Ishikawa (cell line): ENCODE data around the gene RARS1.

Experiments used
- CEBPB ChIP-seq: IDR thresholded peaks from 2 replicates; pipeline ENCODE4 v1.6.1; 2012
- CREB1 ChIP-seq: IDR thresholded peaks from 2 replicates; pipeline ENCODE4 v1.6.1; 2012; ENCODE audit warnings: low read depth
- EGR1 ChIP-seq: IDR thresholded peaks from 2 replicates; pipeline ENCODE4 v1.6.1; 2012
- EP300 ChIP-seq: IDR thresholded peaks from 2 replicates; pipeline ENCODE4 v1.6.1; 2012; ENCODE audit warnings: borderline replicate concordance
- FOXM1 ChIP-seq: IDR thresholded peaks from 2 replicates; pipeline ENCODE4 v1.6.1; 2012; ENCODE audit warnings: low read depth, borderline replicate concordance
- NFIC ChIP-seq: IDR thresholded peaks from 2 replicates; pipeline ENCODE4 v1.6.1; 2012
- RAD21 ChIP-seq: IDR thresholded peaks from 2 replicates; pipeline ENCODE4 v1.6.1; 2012; ENCODE audit warnings: low read depth
- TAF1 ChIP-seq: IDR thresholded peaks from 2 replicates; pipeline ENCODE4 v1.6.1; 2012; ENCODE audit warnings: low read depth, mild to moderate bottlenecking
- TCF12 ChIP-seq: IDR thresholded peaks from 2 replicates; pipeline ENCODE4 v1.6.1; 2012; ENCODE audit warnings: low read depth
- TEAD4 ChIP-seq: IDR thresholded peaks from 2 replicates; pipeline ENCODE4 v1.6.1; 2012
- YY1 ChIP-seq: IDR thresholded peaks from 2 replicates; pipeline ENCODE4 v1.6.1; 2012; ENCODE audit warnings: low read depth
- ZBTB7A ChIP-seq: IDR thresholded peaks from 2 replicates; pipeline ENCODE4 v1.6.1; 2012; ENCODE audit warnings: low read depth
- TF ChIP-seq, protein P1 (sequence below): IDR thresholded peaks from 2 replicates; pipeline ENCODE4 v1.6.1; 2012; ENCODE audit warnings: low read depth, mild to moderate bottlenecking
- TF ChIP-seq, protein P2 (sequence below): IDR thresholded peaks from 2 replicates; pipeline ENCODE4 v1.6.1; 2012
- TF ChIP-seq, protein P3 (sequence below): IDR thresholded peaks from 2 replicates; pipeline ENCODE4 v1.6.1; 2012

RARS1 gene

DNA sequence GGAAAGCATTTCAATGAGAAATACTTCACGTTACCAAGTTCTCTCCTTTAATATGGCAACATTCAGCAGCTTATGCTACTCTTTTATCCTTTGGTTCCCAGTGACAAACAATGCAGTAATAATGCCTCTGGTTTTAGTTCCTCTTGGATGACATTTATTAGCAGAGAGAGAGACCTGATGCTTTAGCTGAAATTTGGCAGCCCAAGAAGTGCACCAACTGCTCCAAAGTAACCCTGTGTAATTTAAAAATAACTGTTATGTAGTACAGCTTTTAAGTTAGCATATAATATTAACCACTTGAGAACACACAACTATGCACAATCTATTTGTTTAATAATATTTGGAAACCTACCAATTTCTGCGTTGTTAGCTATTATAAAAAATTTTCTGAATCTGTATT, 71.1 kb downstream of the RARS1 start:
- TF ChIP-seq RAD21 (no peak), TAF1 (no peak), ZBTB7A (no peak), YY1 (no peak), CREB1 (no peak), TCF12 (no peak), EP300 (no peak), CEBPB (no peak)
- TF ChIP-seq, protein P1, sequence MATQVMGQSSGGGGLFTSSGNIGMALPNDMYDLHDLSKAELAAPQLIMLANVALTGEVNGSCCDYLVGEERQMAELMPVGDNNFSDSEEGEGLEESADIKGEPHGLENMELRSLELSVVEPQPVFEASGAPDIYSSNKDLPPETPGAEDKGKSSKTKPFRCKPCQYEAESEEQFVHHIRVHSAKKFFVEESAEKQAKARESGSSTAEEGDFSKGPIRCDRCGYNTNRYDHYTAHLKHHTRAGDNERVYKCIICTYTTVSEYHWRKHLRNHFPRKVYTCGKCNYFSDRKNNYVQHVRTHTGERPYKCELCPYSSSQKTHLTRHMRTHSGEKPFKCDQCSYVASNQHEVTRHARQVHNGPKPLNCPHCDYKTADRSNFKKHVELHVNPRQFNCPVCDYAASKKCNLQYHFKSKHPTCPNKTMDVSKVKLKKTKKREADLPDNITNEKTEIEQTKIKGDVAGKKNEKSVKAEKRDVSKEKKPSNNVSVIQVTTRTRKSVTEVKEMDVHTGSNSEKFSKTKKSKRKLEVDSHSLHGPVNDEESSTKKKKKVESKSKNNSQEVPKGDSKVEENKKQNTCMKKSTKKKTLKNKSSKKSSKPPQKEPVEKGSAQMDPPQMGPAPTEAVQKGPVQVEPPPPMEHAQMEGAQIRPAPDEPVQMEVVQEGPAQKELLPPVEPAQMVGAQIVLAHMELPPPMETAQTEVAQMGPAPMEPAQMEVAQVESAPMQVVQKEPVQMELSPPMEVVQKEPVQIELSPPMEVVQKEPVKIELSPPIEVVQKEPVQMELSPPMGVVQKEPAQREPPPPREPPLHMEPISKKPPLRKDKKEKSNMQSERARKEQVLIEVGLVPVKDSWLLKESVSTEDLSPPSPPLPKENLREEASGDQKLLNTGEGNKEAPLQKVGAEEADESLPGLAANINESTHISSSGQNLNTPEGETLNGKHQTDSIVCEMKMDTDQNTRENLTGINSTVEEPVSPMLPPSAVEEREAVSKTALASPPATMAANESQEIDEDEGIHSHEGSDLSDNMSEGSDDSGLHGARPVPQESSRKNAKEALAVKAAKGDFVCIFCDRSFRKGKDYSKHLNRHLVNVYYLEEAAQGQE, result no peak

DNA sequence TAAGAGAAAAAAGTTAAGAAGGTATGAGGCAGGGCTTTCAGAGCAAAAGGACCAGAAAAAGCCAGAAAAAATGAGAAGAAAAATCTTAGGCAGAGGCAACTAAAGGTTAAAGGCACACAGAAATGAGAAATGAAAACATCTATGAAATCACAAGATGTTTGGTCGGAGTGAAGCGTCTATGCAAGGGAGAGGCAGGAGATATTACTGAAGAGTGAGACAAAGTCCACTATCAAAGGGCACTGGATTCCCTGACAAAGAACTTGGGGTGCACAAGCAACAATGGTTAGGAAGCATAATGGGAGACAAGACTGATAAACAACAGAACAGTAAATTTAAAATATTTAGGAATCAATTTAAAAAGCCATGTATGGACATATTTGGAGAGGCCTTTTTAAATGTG, 76.0 kb downstream of the RARS1 start:
- no peak for TF ChIP-seq CEBPB
- TF ChIP-seq ZBTB7A, result no peak
- no peak for TF ChIP-seq CREB1
- no peak for TF ChIP-seq TCF12
- TF ChIP-seq, protein P1, result no peak
- TF ChIP-seq EGR1, result no peak
- TF ChIP-seq RAD21, result no peak
- TF ChIP-seq, protein P2, sequence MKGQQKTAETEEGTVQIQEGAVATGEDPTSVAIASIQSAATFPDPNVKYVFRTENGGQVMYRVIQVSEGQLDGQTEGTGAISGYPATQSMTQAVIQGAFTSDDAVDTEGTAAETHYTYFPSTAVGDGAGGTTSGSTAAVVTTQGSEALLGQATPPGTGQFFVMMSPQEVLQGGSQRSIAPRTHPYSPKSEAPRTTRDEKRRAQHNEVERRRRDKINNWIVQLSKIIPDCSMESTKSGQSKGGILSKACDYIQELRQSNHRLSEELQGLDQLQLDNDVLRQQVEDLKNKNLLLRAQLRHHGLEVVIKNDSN, result no peak
- TF ChIP-seq NFIC, result no peak
- no peak for TF ChIP-seq TAF1
- no peak for TF ChIP-seq FOXM1
- no peak for TF ChIP-seq YY1
- no peak for TF ChIP-seq TEAD4

DNA sequence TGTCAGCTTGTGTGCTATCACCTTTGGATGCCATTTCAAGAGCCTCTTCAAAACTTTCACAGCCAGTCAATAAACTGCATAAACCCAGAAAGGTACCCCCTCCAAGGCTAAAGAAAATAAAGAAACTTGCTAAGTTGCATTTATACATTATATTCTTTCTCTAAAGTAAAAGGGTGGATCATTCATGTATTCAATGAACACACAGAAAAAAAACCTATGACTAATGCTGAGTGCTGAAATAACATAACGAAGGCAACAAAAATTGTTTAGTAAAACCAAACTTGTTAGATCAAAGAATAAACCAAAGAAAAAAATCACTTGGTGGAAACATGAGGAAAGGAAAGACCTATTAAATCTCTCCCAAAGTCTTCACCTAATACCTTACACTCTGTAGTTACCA, 77.7 kb downstream of the RARS1 start:
- TF ChIP-seq, protein P3, sequence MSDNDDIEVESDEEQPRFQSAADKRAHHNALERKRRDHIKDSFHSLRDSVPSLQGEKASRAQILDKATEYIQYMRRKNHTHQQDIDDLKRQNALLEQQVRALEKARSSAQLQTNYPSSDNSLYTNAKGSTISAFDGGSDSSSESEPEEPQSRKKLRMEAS, result no peak
- TF ChIP-seq TEAD4, result no peak
- TF ChIP-seq EP300, result no peak
- TF ChIP-seq, protein P1, result no peak
- TF ChIP-seq FOXM1, result no peak
- TF ChIP-seq CREB1, result no peak
- no peak for TF ChIP-seq YY1
- TF ChIP-seq NFIC, result no peak
- no peak for TF ChIP-seq TCF12
- TF ChIP-seq RAD21, result no peak

DNA sequence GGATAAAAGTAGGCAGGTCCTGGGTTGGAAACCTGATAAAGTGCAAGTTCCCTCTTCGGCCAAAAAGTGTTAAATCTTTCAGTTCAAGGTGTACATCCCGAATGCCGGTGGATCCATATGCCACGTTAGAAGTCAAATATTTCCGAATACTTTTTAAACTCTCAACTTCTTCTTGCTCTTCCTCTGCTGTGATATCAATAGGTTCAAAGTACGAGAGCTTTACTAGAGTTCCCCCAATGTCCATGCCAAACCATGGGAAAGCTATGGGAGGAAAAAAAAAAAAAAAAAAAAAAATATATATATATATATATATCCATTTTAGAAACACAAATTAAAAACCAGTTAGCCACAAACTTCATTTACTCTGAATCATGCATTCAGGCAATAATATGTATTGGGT, 82.5 kb downstream of the RARS1 start:
- TF ChIP-seq, protein P2, result no peak
- TF ChIP-seq TAF1 (no peak), EGR1 (no peak), TEAD4 (no peak), YY1 (no peak), CREB1 (no peak), ZBTB7A (no peak), RAD21 (no peak), EP300 (no peak), CEBPB (no peak), NFIC (no peak), TCF12 (no peak), FOXM1 (no peak)
- TF ChIP-seq, protein P1, result no peak
- TF ChIP-seq, protein P3, result no peak
